ENCODE results near the gene ZNF112.

DNA sequence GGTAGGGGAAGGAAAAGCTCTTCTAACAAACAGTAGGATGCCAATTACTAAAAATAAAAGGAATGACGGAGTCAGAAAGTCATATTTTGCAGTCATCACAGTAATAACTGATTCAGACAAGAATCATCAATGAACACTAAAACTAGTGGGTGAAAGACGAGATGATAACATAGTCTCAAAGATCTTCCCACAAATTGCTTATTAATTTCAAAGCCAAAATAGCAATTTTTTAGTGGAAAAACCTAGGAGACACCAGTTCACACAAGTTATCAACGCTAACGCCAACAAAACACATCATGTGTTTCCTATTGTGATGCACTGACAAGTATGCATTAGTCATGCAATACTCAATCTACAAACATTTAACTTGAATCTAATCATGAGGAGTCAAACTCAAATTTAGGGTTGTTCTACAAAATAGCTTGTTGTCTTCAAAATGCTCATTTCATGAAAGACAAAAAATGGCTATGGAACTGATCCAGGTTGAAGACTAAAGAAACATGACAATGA lies 78.2 kb downstream of the ZNF112 start:
- no peak for TF ChIP-seq CTCF (IDR thresholded peaks at IDR 0.05)
- no peak for TF ChIP-seq POLR2A (IDR thresholded peaks at IDR 0.05)
